ENCODE data around the gene DENND4A. TPM values are rescaled to one million over a fixed set of nuclear protein-coding genes. Genes with fewer than 3 reads are reported as not detected.
"Not testable (repeated sequence)": the region's sequence is repeated elsewhere in the genome, so short reads cannot be mapped to it uniquely, and the experiment has no call there.

Gene DENND4A
- total RNA-seq, 1 experiment from 2014 or later = 26.0 TPM

- CTCF ChIA-PET = interaction anchor here (0.6 to 0.7 kb wide), 3 partner anchors 8 to 908 kb away, joined by 3 to 4 read pairs (median 3); partner anchors contain the start of gene PARP16
- Mint-ChIP-seq H3K36me3 (ENCODE audit: insufficient read depth, unreplicated experiment) (no peaks in the 10 kb centered on the region), H3K4me3 (ENCODE audit: low read depth, unreplicated experiment) (no peak overlapping the region), H3K9me3 (ENCODE audit: low read depth, unreplicated experiment) (no peaks in the 10 kb centered on the region), H3K27me3 (ENCODE audit: unreplicated experiment) (no peaks in the 10 kb centered on the region), H3K27ac (ENCODE audit: unreplicated experiment) (no peak overlapping the region), H3K4me1 (ENCODE audit: low read depth, unreplicated experiment) (peaks cover 7% of the 10 kb centered on the region)
- no peak for DNase-seq
- intact Hi-C loops (cut with micrococcal nuclease; ENCODE audit: unreplicated experiment) = no loop called here
- no TSS peak for BruUV-seq (replicated peaks)
- no peak for TF ChIP-seq CTCF (IDR thresholded peaks at IDR 0.05; ENCODE audit: unreplicated experiment)
Measured at GRCh38 chr15:65821070-65821469, 29.0 kb upstream of the DENND4A start.

DNA sequence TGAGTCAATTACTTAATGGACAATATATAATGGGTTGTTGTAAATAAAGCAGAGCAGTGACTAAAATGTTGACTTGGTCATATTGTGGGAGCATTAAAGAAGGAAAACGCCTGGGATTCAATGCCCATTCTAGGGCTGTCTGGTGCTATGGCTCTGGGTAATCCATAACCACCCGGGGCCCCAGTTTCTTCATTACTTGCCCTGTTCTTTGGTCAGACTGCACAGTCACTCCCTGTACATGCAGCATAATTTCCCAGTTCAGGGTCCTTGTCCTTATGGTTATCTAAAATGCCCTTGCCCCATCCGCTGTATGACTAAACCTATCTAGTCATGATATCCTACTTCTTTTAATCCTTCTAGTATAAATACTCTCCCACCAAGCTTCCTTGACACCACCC lies 27.5 kb upstream of the DENND4A start:
- intact Hi-C loops (cut with micrococcal nuclease; ENCODE audit: unreplicated experiment) = no loop called here
- peaks cover 7% of the 10 kb centered on the region for H3K4me1 Mint-ChIP-seq (ENCODE audit: low read depth, unreplicated experiment)
- no peaks in the 10 kb centered on the region for H3K27me3 Mint-ChIP-seq (ENCODE audit: unreplicated experiment)
- no peak for DNase-seq
- no TSS peak for BruUV-seq (replicated peaks)
- H3K36me3 Mint-ChIP-seq (ENCODE audit: insufficient read depth, unreplicated experiment) = no peaks in the 10 kb centered on the region
- H3K4me3 Mint-ChIP-seq (ENCODE audit: low read depth, unreplicated experiment) = no peak overlapping the region
- H3K27ac Mint-ChIP-seq (ENCODE audit: unreplicated experiment) = no peak overlapping the region
- H3K9me3 Mint-ChIP-seq (ENCODE audit: low read depth, unreplicated experiment) = no peaks in the 10 kb centered on the region
- CTCF ChIA-PET = interaction anchor here (1.2 kb wide), 2 partner anchors 10 to 209 kb away, joined by 4 to 5 read pairs; partner anchors contain the start of gene INTS14
- no peak for TF ChIP-seq CTCF (IDR thresholded peaks at IDR 0.05; ENCODE audit: unreplicated experiment)

DNA sequence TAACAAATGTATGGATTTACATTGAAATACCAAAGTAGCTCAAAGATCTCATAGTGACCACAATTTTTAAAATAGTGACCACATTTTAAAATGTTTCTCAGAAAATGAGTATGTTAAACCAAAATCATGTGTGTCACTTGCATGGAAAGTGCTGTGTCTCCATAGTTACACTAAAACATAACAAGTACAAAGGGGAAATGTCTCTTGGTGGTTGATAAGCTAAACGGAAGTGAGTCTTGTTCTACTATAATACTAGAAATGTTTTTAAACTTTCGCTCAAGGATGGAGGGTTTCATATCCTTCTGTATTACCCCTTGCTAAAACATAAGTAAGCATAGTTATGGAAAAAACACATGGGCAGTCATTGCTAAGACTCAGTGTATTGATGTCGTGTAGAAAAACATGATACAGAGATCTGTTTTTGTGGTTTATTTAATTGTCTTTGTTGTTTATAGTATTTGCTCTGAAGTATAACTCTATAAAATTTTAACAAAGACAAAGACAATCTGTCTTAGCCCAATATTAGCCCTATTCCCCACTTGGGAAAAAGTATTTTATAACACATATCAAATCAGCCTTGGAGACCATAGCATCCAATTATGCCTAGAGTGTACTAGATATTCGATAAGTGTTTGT lies 27.0 kb upstream of the DENND4A start:
- intact Hi-C loops (cut with micrococcal nuclease; ENCODE audit: unreplicated experiment) = no loop called here
- CTCF ChIA-PET = interaction anchor here (1.2 kb wide), 3 partner anchors 10 to 208 kb away, joined by 4 to 7 read pairs (median 5); partner anchors contain the start of genes DENND4A and INTS14
- Mint-ChIP-seq H3K4me3 (ENCODE audit: low read depth, unreplicated experiment) (no peak overlapping the region), H3K4me1 (ENCODE audit: low read depth, unreplicated experiment) (peaks cover 7% of the 10 kb centered on the region), H3K27me3 (ENCODE audit: unreplicated experiment) (no peaks in the 10 kb centered on the region), H3K36me3 (ENCODE audit: insufficient read depth, unreplicated experiment) (no peaks in the 10 kb centered on the region), H3K9me3 (ENCODE audit: low read depth, unreplicated experiment) (no peaks in the 10 kb centered on the region), H3K27ac (ENCODE audit: unreplicated experiment) (no peak overlapping the region)
- no peak for TF ChIP-seq CTCF (IDR thresholded peaks at IDR 0.05; ENCODE audit: unreplicated experiment)
- DNase-seq = no peak
- BruUV-seq (replicated peaks) = no TSS peak

DNA sequence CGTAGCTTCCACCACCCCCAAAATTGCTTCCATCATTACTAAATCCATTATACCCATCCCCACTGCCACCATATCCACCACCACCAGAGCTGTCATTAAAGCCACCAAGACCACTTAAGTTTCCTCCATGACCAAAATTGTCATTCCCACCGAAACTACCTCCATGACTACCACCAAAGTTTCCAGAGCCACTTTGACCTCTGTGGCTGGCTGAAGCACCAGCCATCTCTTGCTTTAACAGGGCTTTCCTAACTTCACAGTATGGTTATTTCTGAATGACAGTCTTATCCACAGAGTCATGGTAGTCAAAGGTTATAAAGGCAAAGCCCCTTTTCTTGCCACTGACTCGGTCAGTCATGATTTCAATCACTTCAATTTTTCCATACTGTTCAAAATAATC lies 24.3 kb upstream of the DENND4A start:
- Mint-ChIP-seq H3K4me3 (ENCODE audit: low read depth, unreplicated experiment) (no peak overlapping the region), H3K27ac (ENCODE audit: unreplicated experiment) (no peak overlapping the region)

DNA sequence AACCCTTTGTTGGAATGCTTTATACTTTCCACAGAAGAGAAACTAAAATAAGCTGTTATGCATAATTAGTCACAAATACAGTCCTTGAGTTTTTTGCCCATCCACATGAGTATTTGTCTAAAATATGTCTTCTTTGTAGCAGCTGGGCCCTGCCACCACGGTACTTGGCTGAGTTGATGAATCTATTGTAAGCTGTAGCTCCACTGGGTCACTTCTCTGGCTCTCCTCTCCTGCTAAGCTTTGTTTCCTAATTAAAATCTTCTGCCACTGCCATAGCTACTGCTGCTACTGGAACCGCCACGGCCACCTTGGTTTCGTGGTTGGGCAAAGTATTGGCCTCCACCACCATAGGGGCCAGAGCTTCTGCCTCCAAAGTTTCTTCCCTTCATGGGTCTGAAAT lies 23.9 kb upstream of the DENND4A start:
- intact Hi-C loops (cut with micrococcal nuclease; ENCODE audit: unreplicated experiment); BruUV-seq (replicated peaks); H3K27ac Mint-ChIP-seq (ENCODE audit: unreplicated experiment); H3K36me3 Mint-ChIP-seq (ENCODE audit: insufficient read depth, unreplicated experiment); H3K4me1 Mint-ChIP-seq (ENCODE audit: low read depth, unreplicated experiment); H3K27me3 Mint-ChIP-seq (ENCODE audit: unreplicated experiment); H3K4me3 Mint-ChIP-seq (ENCODE audit: low read depth, unreplicated experiment); DNase-seq; H3K9me3 Mint-ChIP-seq (ENCODE audit: low read depth, unreplicated experiment): not testable (repeated sequence)
- CTCF ChIA-PET = interaction anchor here (0.7 kb wide), 1 partner anchor 464 kb away, joined by 5 read pairs; no protein-coding TSS in a partner anchor

More for the DNA sequence above, 24.3 kb upstream of the DENND4A start:
- BruUV-seq (replicated peaks) = no TSS peak
- Mint-ChIP-seq H3K36me3 (ENCODE audit: insufficient read depth, unreplicated experiment) (no peaks in the 10 kb centered on the region), H3K4me1 (ENCODE audit: low read depth, unreplicated experiment) (peaks cover 7% of the 10 kb centered on the region), H3K27me3 (ENCODE audit: unreplicated experiment) (no peaks in the 10 kb centered on the region), H3K9me3 (ENCODE audit: low read depth, unreplicated experiment) (peaks cover 3% of the 10 kb centered on the region)
- CTCF ChIA-PET = interaction anchor here (0.7 kb wide), 1 partner anchor 464 kb away, joined by 5 read pairs; no protein-coding TSS in a partner anchor
- intact Hi-C loops (cut with micrococcal nuclease; ENCODE audit: unreplicated experiment) = no loop called here
- DNase-seq = no peak
- no peak for TF ChIP-seq CTCF (IDR thresholded peaks at IDR 0.05; ENCODE audit: unreplicated experiment)

GRCh38 chr15:65814271-65814670 lies 22.2 kb upstream of the DENND4A start:
- DNase-seq; H3K4me1 Mint-ChIP-seq (ENCODE audit: low read depth, unreplicated experiment); H3K27ac Mint-ChIP-seq (ENCODE audit: unreplicated experiment); H3K4me3 Mint-ChIP-seq (ENCODE audit: low read depth, unreplicated experiment); CTCF ChIA-PET; H3K36me3 Mint-ChIP-seq (ENCODE audit: insufficient read depth, unreplicated experiment); BruUV-seq (replicated peaks); intact Hi-C loops (cut with micrococcal nuclease; ENCODE audit: unreplicated experiment); H3K9me3 Mint-ChIP-seq (ENCODE audit: low read depth, unreplicated experiment); H3K27me3 Mint-ChIP-seq (ENCODE audit: unreplicated experiment): not testable (repeated sequence)
